A673 (cell line): ENCODE results near the gene KCNB1. TPM values are rescaled to one million over a fixed set of nuclear protein-coding genes. Genes with fewer than 3 reads are reported as not detected.

Experiments used
- BruUV-seq: library from RNA; stranded (reverse); fragments of 400-500 nt; replicated peaks from 2 replicates; lab custom pipeline; 2021; lab: Mats Ljungman, UMichigan
- CTCF ChIA-PET: fragments of 300-600 bp; sonication (Branson Sonifier 250); formaldehyde crosslinking; loops from one replicate; lab custom pipeline; 2022; ENCODE audit warnings: antibody characterized with exemption; lab: Charles Lee
- POLR2A ChIA-PET: fragments of 300-600 bp; sonication (Branson Sonifier 250); formaldehyde crosslinking; loops from one replicate; lab custom pipeline; 2022; ENCODE audit warnings: antibody characterized with exemption; ENCODE audit not compliant: low non-redundant PET; lab: Charles Lee
- DNase-seq: peaks from one replicate; pipeline ENCODE4 v3.0.0-alpha.2; 2015; ENCODE audit warnings: low spot score
- H3K27ac ChIP-seq: fragments of 200-600 bp; sonication (generic); 2 replicates; pipeline ENCODE4 v1.5.1; 2016; ENCODE audit warnings: mixed run types, low read depth, mild to moderate bottlenecking, mixed read lengths, antibody characterized with exemption, low read length; ENCODE audit not compliant: poor library complexity, severe bottlenecking
- H3K27me3 ChIP-seq: fragments of 200-600 bp; sonication (generic); replicated peaks from 2 replicates; pipeline ENCODE4 v1.6.1; 2017; ENCODE audit warnings: mixed run types, low read depth, mild to moderate bottlenecking, mixed read lengths, antibody characterized with exemption, low read length; ENCODE audit not compliant: insufficient read depth, poor library complexity
- H3K36me3 ChIP-seq: fragments of 200-600 bp; sonication (generic); 2 replicates; pipeline ENCODE4 v1.6.1; 2016; ENCODE audit warnings: mixed run types, mild to moderate bottlenecking, mixed read lengths, antibody characterized with exemption, low read length; ENCODE audit not compliant: insufficient read depth, poor library complexity, severe bottlenecking
- H3K4me1 ChIP-seq: fragments of 200-600 bp; sonication (generic); 2 replicates; pipeline ENCODE4 v1.6.1; 2017; ENCODE audit warnings: mixed run types, mild to moderate bottlenecking, mixed read lengths, antibody characterized with exemption, low read length; ENCODE audit not compliant: insufficient read depth, poor library complexity, severe bottlenecking
- H3K4me3 ChIP-seq: fragments of 200-600 bp; sonication (generic); 2 replicates; pipeline ENCODE4 v1.5.1; 2016; ENCODE audit warnings: low read depth, mixed run types, mild to moderate bottlenecking, mixed read lengths, low read length; ENCODE audit not compliant: poor library complexity, severe bottlenecking
- H3K9me3 ChIP-seq: fragments of 200-600 bp; sonication (generic); 2 replicates; pipeline ENCODE4 v1.6.1; 2016; ENCODE audit warnings: mixed run types, low read depth, mild to moderate bottlenecking, mixed read lengths, antibody characterized with exemption, low read length; ENCODE audit not compliant: poor library complexity, severe bottlenecking
- CTCF ChIP-seq: fragments of 300-800, 200-600 bp; sonication (generic); conservative IDR thresholded peaks from 2 replicates; pipeline ENCODE4 v1.5.1; 2017; ENCODE audit warnings: low read depth, mild to moderate bottlenecking, antibody characterized with exemption, low read length, moderate library complexity, mixed read lengths
- EZH2 ChIP-seq: fragments of 200-600 bp; sonication (generic); IDR thresholded peaks from 2 replicates; pipeline ENCODE4 v1.6.1; 2017; ENCODE audit warnings: borderline replicate concordance, low read depth, mild to moderate bottlenecking, mixed read lengths, antibody characterized with exemption, low read length; ENCODE audit not compliant: poor library complexity, severe bottlenecking
- intact Hi-C: fragments of 100-400 bp; cut with micrococcal nuclease; formaldehyde crosslinking; loops from one replicate; pipeline ENCODE4 v1.10.0; 2022; ENCODE audit not compliant: unreplicated experiment
- total RNA-seq: library from RNA; stranded (reverse); gene quantifications from 2 replicates; pipeline ENCODE4 v1.2.3, GENCODE V29; 2021

KCNB1 gene
- total RNA-seq, 1 experiment from 2014 or later: not detected

GRCh38 chr20:49400410-49400809 lies 82.1 kb downstream of the KCNB1 start:
- intact Hi-C loops: no loop called here
- Histone ChIP-seq H3K36me3 (no peaks in the 10 kb centered on the region), H3K4me1 (no peaks in the 10 kb centered on the region), H3K4me3 (no peak overlapping the region), H3K27me3 (no peaks in the 10 kb centered on the region), H3K9me3 (no peaks in the 10 kb centered on the region), H3K27ac (no peak overlapping the region)
- ChIA-PET CTCF (no interaction called here), POLR2A (no interaction called here)
- no peak for TF ChIP-seq CTCF
- no peak for TF ChIP-seq EZH2
- BruUV-seq: no TSS peak
- DNase-seq: no peak

GRCh38 chr20:49399329-49399728 lies 83.1 kb downstream of the KCNB1 start:
- ChIA-PET POLR2A (no interaction called here), CTCF (no interaction called here)
- no TSS peak for BruUV-seq
- Histone ChIP-seq H3K9me3 (no peaks in the 10 kb centered on the region), H3K4me3 (no peak overlapping the region), H3K27ac (no peak overlapping the region), H3K4me1 (no peaks in the 10 kb centered on the region), H3K27me3 (peaks cover 8% of the 10 kb centered on the region), H3K36me3 (no peaks in the 10 kb centered on the region)
- DNase-seq: no peak
- no peak for TF ChIP-seq CTCF
- TF ChIP-seq EZH2: no peak
- intact Hi-C loops: no loop called here

- Histone ChIP-seq H3K27ac (no peak overlapping the region), H3K4me3 (no peak overlapping the region), H3K9me3 (no peaks in the 10 kb centered on the region), H3K36me3 (no peaks in the 10 kb centered on the region), H3K4me1 (no peaks in the 10 kb centered on the region), H3K27me3 (peaks cover 16% of the 10 kb centered on the region)
- CTCF ChIA-PET: no interaction called here
- TF ChIP-seq EZH2: no peak
- no peak for TF ChIP-seq CTCF
- BruUV-seq: no TSS peak
- intact Hi-C loops: no loop called here
- DNase-seq: peak; percentile 14
- POLR2A ChIA-PET: no interaction called here
These were observed 83.9 kb downstream of the KCNB1 start for GRCh38 chr20:49398401-49399144.
